Mesothelial cell of epicardium (in vitro differentiated cells): ENCODE data around the gene PAXX. TPM values are rescaled to one million over a fixed set of nuclear protein-coding genes. Genes with fewer than 3 reads are reported as not detected.

ENCODE experiments used
- DNase-seq, 2 experiments: peaks; one replicate each; pipeline ENCODE4 v3.0.0; 2021; ENCODE audit warnings: low spot score in 2 of 2; ENCODE audit not compliant: unreplicated experiment in 2 of 2
- H3K27ac Mint-ChIP-seq: 2 replicates; pipeline ENCODE4 v1.8.0; 2021; ENCODE audit warnings: mixed read lengths
- H3K27me3 Mint-ChIP-seq: 2 replicates; pipeline ENCODE4 v1.8.0; 2021; ENCODE audit warnings: low read depth, mixed read lengths
- H3K36me3 Mint-ChIP-seq: 2 replicates; pipeline ENCODE4 v1.8.0; 2021; ENCODE audit warnings: mixed read lengths
- H3K4me1 Mint-ChIP-seq: 2 replicates; pipeline ENCODE4 v1.8.0; 2021; ENCODE audit warnings: mixed read lengths
- H3K4me3 Mint-ChIP-seq: 2 replicates; pipeline ENCODE4 v1.8.0; 2021; ENCODE audit warnings: mild to moderate bottlenecking, moderate library complexity, mixed read lengths
- H3K9me3 Mint-ChIP-seq: 2 replicates; pipeline ENCODE4 v1.8.0; 2021; ENCODE audit warnings: mixed read lengths
- CTCF ChIP-seq: fragments of 200-600 bp; sonication (generic); IDR thresholded peaks from one replicate; pipeline ENCODE4 v1.5.0; 2021; ENCODE audit warnings: antibody characterized with exemption; ENCODE audit not compliant: unreplicated experiment
- total RNA-seq: library from RNA; stranded (reverse); gene quantifications from 3 replicates; pipeline ENCODE4 v1.2.1, GENCODE V29; 2021

Gene PAXX
- total RNA-seq, 1 donor from 2014 or later, result 53.1 TPM

GRCh38 chr9:136956604-136957003, 35.6 kb upstream of the PAXX start:
- no peak for DNase-seq
- no peak for TF ChIP-seq CTCF
- H3K27ac Mint-ChIP-seq, result no peak overlapping the region
- H3K4me1 Mint-ChIP-seq, result peaks cover 2% of the 10 kb centered on the region
- no peaks in the 10 kb centered on the region for H3K27me3 Mint-ChIP-seq
- no peak overlapping the region for H3K4me3 Mint-ChIP-seq
- H3K36me3 Mint-ChIP-seq, result no peaks in the 10 kb centered on the region
- peaks cover 8% of the 10 kb centered on the region for H3K9me3 Mint-ChIP-seq

- Mint-ChIP-seq H3K36me3 (no peaks in the 10 kb centered on the region), H3K9me3 (peaks cover 8% of the 10 kb centered on the region), H3K4me1 (no peaks in the 10 kb centered on the region), H3K4me3 (no peak overlapping the region), H3K27ac (no peak overlapping the region), H3K27me3 (no peaks in the 10 kb centered on the region)
- no peak for TF ChIP-seq CTCF
- no peak for DNase-seq
Observed at GRCh38 chr9:136957461-136957860, 34.8 kb upstream of the PAXX start.

- no peaks in the 10 kb centered on the region for H3K36me3 Mint-ChIP-seq
- H3K27ac Mint-ChIP-seq, result no peak overlapping the region
- no peaks in the 10 kb centered on the region for H3K27me3 Mint-ChIP-seq
- TF ChIP-seq CTCF, result no peak
- no peak for DNase-seq
- H3K4me1 Mint-ChIP-seq, result peaks cover under 1% of the 10 kb centered on the region
- no peak overlapping the region for H3K4me3 Mint-ChIP-seq
- H3K9me3 Mint-ChIP-seq, result peaks cover 8% of the 10 kb centered on the region
Observed at GRCh38 chr9:136957901-136958300, 34.3 kb upstream of the PAXX start.

- TF ChIP-seq CTCF, result no peak
- Mint-ChIP-seq H3K9me3 (peaks cover 8% of the 10 kb centered on the region), H3K36me3 (no peaks in the 10 kb centered on the region), H3K27me3 (no peaks in the 10 kb centered on the region), H3K4me1 (peaks cover 6% of the 10 kb centered on the region), H3K27ac (no peak overlapping the region), H3K4me3 (no peak overlapping the region)
- DNase-seq, result no peak
Observed at GRCh38 chr9:136958473-136958872, 33.7 kb upstream of the PAXX start.

GRCh38 chr9:136958898-136959850, 33.0 kb upstream of the PAXX start:
- DNase-seq, result no peak
- no peak for TF ChIP-seq CTCF
- Mint-ChIP-seq H3K9me3 (peaks cover 8% of the 10 kb centered on the region), H3K27me3 (no peaks in the 10 kb centered on the region), H3K27ac (no peak overlapping the region), H3K4me1 (peaks cover 6% of the 10 kb centered on the region), H3K36me3 (no peaks in the 10 kb centered on the region), H3K4me3 (no peak overlapping the region)
